HG02642 (cell line): ENCODE data around the gene DDOST.

ENCODE experiments used
- ATAC-seq: cut with Tn5 transposase; IDR thresholded peaks from one replicate; pipeline ENCODE4 v1.9.1; 2021; ENCODE audit warnings: mild to moderate bottlenecking; ENCODE audit not compliant: unreplicated experiment, poor library complexity

The DDOST gene

GRCh38 chr1:20663365-20663764, 2.2 kb upstream of the DDOST start:
- no peak for ATAC-seq

DNA sequence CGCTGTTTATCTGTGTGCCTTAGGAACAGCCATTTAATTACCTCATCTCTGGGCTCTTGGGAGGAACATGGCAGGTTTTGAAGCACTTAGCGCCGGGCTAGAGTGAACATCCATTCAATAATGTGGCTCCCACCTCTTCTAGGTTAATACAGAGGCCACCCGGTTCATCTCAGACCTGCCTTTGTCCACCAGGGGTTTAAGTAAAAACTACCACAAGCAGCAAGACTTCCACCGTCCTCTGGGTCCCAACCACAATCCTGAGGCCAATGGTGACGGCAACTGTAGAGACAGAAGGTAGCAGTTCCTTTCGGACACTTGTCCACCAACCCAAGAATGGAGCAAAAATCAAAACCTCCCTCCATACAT, 924 bp upstream of the DDOST start:
- no peak for ATAC-seq

GRCh38 chr1:20660847-20661206, 342 bp downstream of the DDOST start:
- ATAC-seq: peak; percentile 8

DNA sequence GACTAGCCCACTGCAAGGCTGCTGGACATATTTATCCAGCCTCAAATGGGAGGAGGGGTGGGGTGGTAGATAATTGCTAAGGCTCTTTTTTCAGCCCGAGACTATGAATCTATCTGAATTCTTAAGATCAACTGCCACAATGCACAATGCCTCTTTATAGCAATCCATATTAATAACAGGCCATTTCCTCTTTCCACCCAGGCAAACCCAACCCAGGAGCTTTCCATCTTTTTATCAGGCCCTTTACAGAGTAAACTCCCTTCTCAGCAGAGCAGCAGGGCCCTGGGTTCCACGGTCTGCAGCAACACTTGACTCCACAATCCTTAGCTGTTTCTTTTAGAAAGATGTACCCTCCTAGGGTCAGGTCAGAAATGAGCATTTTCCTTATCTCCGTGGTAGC, 806 bp downstream of the DDOST start:
- ATAC-seq: no peak

DNA sequence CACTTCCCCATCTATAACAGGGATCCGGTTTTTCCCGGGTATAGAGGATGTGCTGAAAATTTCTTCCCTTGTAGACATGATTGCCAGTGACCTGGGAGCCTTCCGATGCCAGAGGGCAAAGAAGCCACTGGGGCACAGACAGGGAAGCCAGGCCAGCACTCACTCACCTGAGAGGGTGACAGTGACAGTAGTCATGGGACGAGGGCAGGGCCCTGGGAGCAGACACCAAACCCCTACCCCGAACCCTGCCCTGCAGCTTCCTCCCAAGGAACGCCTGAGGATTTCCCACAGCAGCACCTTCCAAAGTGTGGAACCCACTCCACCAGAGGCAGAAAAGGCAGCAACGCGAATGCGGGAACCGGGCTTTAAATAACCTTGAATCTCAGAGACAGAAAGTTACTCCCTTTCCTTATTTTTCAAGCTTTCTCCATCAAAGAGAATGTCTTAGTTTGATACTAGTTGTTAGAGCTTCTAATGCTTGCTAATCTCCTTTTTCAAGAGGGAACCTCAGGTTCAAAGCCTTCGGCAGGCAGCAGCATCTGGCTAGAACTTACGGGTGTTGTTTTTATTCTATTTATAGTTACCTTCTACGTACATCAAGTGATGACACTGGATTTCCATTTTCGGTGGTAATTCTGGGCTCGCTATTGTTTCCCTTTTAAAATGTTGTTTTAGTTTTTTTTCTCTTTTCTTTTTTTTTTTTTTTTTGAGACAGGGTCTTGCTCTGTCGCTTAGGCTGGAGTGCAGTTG, 2.8 kb downstream of the DDOST start:
- no peak for ATAC-seq

GRCh38 chr1:20657024-20657423, 4.1 kb downstream of the DDOST start:
- no peak for ATAC-seq

- ATAC-seq: no peak
Measured at GRCh38 chr1:20654104-20654690, 7.0 kb downstream of the DDOST start.

- no peak for ATAC-seq
Measured at GRCh38 chr1:20652300-20652699, 8.9 kb downstream of the DDOST start.

DNA sequence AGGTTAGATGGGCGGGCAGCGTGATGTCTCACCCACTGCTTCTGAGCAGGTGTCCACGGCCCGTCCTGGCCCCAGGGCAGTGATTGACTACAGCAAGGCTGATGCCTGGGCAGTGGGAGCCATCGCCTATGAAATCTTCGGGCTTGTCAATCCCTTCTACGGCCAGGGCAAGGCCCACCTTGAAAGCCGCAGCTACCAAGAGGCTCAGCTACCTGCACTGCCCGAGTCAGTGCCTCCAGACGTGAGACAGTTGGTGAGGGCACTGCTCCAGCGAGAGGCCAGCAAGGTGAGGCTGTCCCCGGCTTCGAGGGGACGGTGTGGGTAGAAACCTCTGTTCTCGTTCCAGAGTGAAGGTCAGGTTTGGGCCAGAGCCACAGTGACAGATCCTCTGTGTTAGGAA, 12.2 kb downstream of the DDOST start:
- no peak for ATAC-seq

DNA sequence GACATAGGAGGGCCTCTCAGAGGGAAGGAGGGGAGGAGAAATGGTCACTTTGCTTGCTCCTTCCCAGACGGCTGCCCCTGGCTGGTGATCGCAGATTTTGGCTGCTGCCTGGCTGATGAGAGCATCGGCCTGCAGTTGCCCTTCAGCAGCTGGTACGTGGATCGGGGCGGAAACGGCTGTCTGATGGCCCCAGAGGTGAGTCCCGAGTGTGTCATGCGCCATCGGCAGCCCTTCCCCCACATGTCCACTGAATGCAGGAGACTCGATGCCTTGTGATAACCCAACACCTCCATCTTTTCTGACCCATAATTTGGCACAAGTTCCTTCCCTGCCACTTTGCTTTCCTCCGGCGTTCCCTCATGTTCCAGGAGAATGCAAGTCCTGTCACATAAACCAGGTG, 12.7 kb downstream of the DDOST start:
- no peak for ATAC-seq

GRCh38 chr1:20645414-20645813, 15.8 kb downstream of the DDOST start:
- ATAC-seq: no peak

- ATAC-seq: no peak
Measured at GRCh38 chr1:20644416-20644815, 16.8 kb downstream of the DDOST start.

DNA sequence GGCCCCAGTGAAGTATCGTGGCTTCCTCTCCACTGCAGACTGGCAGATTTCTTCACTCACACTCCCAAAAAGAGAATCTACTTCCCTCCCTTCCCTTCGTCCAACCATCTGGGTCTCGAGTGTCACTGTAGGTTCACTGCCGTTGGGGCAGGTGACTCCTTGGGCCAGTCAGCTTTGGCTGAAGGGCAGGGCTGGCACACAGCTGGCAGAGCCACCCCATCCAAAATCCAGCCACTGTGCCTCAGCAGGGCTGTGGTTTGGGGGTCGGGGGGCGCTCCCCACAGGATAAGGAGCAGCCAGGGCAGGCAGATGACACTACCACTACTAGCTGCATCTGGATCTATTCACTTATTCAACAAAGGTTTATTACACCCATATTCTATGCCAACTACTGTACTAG, 18.1 kb downstream of the DDOST start:
- no peak for ATAC-seq

GRCh38 chr1:20641975-20642374, 19.2 kb downstream of the DDOST start:
- no peak for ATAC-seq

- ATAC-seq: no peak
Measured at GRCh38 chr1:20640183-20640597, 21.0 kb downstream of the DDOST start.

DNA sequence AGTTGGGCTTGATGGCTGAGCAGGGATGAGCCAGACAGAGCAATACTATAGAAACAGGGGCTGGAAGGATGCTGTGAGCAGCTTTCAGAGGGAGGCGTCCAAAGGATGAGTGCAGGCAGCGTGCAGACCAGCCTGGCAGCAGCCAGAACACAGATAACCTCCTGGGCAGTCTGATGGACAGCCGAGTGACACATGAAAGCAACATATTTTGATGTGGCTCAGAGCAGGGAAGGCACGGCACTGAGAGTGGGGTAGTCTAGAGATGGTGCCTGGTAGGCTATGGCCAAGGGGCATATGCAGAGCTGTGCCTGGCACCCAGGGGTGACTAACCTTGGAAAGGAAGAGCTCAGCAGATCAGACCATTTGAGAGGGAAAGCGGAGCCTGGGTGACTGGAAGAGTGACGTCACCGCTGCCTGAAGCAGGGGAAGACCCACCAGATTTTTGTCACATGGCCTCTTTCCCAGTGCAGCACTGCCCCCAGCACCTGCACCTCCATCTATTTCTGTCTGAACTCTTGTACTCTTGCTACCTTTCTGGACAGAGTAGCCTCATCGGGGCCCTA, 24.3 kb downstream of the DDOST start:
- no peak for ATAC-seq

GRCh38 chr1:20634594-20635084, 26.5 kb downstream of the DDOST start:
- ATAC-seq: no peak

DNA sequence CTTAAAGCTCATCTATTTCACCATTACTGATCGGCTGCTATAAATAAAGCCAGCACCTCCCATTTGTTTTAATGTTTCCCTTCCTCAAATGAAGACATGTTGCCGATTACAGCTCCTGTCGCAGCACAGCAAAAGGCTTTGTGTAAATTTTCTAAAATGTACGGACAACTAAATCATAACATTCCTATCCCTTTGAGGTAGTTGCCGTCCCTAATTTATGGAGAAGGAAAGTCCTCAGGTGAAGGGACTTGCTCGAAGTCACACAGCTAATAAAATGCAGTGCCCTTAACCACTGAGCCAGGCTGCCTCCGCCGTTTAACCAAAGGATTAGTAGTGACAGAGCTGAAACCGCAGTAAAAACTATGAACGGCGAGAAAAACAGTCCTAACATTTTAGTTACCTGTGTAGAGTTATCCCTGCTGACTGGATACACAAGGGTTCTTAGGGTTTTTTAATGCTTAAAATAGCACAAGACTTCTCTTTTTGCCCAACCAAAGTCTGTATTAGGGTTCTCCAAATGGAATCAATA, 27.0 kb downstream of the DDOST start:
- no peak for ATAC-seq

DNA sequence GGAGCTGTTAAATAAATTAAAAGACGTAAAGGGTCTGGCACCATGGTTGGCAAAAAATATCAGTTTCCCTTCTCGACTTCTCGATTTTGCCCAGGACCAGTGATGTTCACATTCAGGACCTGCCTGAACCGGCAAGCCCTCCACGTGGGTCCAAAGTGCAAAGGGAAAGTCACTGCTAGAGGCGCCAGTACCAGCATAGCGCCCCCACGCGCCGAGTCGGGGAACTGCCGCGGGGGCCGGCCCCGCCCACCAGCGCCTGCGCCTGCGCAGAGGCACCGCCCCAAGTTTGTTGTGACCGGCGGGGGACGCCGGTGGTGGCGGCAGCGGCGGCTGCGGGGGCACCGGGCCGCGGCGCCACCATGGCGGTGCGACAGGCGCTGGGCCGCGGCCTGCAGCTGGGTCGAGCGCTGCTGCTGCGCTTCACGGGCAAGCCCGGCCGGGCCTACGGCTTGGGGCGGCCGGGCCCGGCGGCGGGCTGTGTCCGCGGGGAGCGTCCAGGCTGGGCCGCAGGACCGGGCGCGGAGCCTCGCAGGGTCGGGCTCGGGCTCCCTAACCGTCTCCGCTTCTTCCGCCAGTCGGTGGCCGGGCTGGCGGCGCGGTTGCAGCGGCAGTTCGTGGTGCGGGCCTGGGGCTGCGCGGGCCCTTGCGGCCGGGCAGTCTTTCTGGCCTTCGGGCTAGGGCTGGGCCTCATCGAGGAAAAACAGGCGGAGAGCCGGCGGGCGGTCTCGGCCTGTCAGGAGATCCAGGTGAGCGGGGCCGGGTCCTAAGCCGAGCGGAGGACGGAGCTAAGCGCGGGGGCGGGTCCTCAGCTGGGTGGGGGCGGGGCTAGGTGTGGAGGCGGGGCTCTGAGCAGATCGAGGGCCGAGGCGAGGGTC, 27.7 kb downstream of the DDOST start, which contains the start of gene PINK1:
Gene PINK1, plus strand, starts transcription at position 269 of the 875 bp plus-strand sequence. Its CDS starts 91 bp downstream, at position 360.
- peak; percentile 71 for ATAC-seq

GRCh38 chr1:20632386-20632785, 28.8 kb downstream of the DDOST start:
- ATAC-seq: no peak
